NCI-H460 (cell line): ENCODE measurements around the gene TSC1. TPM values are rescaled to one million over a fixed set of nuclear protein-coding genes. Genes with fewer than 3 reads are reported as not detected.
"Not testable (repeated sequence)": the region's sequence is repeated elsewhere in the genome, so short reads cannot be mapped to it uniquely, and the experiment has no call there.

Experiments used
- DNase-seq: peaks from one replicate; pipeline ENCODE4 v3.0.0-alpha.2; 2016; ENCODE audit warnings: low read depth; ENCODE audit errors: extremely low read depth
- polyA plus RNA-seq: library from polyadenylated mRNA; depleted of rRNA; stranded (reverse); fragments of >200 nt; gene quantifications from 2 replicates; pipeline ENCODE4 v1.2.3, GENCODE V29; 2014; cell fraction: nucleus; rRNA removed
- total RNA-seq: library from RNA; depleted of rRNA; stranded (reverse); fragments of >200 nt; shearing (Covaris generic); gene quantifications from 2 replicates; pipeline ENCODE4 v1.2.3, GENCODE V29; 2014; rRNA removed

Gene TSC1
- total RNA-seq = 30.6 and 34.1 TPM in 2 replicates
- polyA plus RNA-seq = 32.3 and 72.3 TPM in 2 replicates

DNA sequence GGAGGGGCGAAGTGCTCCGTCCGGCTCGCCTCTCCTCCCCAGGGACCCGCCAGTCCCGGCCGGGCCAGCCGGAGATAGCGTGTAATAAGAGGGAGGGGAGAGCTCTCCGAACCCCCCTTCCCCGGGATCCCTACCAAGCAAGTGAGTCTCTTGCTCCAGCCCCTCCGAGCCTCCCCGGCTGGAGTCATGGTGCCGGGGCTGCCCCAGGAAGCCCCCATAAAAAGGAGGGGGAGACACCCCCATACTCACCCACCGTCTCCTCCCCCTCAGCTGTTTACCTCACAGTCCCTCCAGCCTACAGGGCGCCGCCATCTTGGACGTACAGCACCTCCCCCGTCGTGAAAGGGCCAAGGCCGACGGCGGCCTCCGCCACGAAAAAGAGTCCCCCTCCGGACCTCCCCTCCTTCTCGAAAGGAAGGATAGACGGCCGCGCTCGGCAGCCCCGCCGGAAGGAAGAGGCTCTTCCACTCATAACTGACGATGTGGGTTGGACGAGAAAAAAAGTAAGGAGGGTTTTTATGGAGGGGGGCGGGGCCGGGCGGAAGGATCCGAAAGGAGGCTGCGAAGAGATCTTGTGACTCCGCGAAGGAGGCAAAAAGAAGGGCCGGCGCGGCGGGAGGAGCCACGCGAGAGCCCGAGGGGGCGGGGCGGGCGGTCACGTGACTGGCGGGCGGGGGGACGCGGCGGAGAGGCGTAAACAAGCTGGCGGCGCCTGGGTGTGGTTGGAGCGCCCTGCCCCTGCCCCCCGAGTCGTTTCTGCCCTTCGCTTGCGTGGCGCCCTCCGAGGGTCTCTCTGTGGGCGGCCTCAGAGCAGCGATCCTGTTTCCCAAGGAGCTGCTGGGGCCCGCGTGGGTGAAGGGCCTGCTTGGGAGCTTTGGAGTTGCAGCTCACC lies at the start of gene TSC1:
Gene TSC1 (minus strand): TSS at position 323 of the 892 bp plus-strand sequence. CDS start 15,744 bp downstream, outside the sequence.
- DNase-seq = peak; percentile 91

GRCh38 chr9:132993511-132993939 lies 49.1 kb upstream of the TSC1 start:
- no peak for DNase-seq

GRCh38 chr9:132991351-132992300 lies 47.2 kb upstream of the TSC1 start:
- no peak for DNase-seq

GRCh38 chr9:132990781-132991180 lies 46.4 kb upstream of the TSC1 start:
- no peak for DNase-seq

GRCh38 chr9:132989998-132990557 lies 45.7 kb upstream of the TSC1 start:
- DNase-seq = not testable (repeated sequence)

- no peak for DNase-seq
These were observed 45.1 kb upstream of the TSC1 start for GRCh38 chr9:132989414-132989996.

GRCh38 chr9:132989014-132989310 lies 44.5 kb upstream of the TSC1 start:
- DNase-seq = no peak

- no peak for DNase-seq
These were observed 44.0 kb upstream of the TSC1 start for GRCh38 chr9:132988244-132989013.

DNA sequence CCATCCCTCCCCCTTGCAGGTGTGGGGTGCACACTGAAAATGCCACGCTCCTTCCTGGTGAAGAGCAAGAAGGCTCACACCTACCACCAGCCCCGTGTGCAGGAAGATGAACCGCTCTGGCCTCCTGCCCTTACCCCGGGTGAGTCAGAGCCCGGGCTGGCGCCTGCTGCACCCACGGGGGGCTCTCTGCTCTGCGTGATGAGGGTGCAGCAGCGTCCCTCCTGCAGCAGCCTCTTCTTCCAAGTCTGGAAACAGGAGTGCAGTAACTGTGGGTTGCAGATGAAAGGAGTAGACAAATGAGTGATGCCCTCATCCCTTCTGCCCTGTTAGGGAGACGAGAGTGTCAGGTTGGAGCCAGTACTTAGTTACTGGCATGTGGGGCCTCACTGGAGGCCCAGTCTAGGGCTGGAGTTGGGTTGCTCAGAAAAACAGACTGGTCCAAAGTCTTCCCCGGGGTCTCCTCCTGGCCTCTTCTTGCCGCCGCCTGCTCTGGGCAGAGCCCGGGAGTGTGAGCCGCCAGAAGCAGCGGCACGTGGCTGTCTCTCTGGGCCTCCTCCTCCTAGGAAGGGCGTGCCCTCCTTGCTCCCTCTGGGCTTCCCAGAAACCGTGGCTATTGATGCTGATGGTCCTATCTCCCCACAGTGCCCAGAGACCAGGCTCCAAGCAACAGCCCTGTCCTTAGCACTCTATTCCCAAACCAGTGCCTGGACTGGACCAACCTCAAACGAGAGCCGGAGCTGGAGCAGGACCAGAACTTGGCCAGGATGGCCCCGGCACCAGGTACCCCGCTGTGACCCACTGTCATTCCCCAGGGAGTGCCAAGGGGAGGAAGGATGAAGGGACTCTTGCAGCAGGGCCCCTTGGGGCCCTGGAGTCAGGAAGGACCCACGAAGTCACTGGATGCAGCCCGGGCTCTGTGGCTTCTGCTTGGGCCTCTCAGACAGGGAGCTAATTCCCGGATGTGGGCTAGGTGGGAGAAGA lies 42.5 kb upstream of the TSC1 start:
- DNase-seq = no peak

- DNase-seq = no peak
These were observed 41.7 kb upstream of the TSC1 start for GRCh38 chr9:132986114-132986513.

GRCh38 chr9:132985489-132985888 lies 41.1 kb upstream of the TSC1 start:
- DNase-seq = no peak

DNA sequence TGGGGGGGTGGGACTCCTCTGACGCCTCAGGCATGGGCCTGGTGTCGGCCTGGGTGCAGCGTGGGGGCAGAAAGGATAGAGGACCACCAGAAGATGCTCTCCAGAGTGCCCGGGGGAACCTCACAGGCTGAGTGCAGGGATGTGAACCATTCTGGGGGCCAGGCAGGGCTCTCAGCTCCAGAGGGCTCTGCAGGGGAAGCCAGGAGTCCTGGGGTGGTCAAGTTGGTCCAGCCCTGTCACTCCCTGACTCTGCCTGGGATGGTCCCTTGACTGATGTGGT lies 40.6 kb upstream of the TSC1 start:
- DNase-seq = no peak

DNA sequence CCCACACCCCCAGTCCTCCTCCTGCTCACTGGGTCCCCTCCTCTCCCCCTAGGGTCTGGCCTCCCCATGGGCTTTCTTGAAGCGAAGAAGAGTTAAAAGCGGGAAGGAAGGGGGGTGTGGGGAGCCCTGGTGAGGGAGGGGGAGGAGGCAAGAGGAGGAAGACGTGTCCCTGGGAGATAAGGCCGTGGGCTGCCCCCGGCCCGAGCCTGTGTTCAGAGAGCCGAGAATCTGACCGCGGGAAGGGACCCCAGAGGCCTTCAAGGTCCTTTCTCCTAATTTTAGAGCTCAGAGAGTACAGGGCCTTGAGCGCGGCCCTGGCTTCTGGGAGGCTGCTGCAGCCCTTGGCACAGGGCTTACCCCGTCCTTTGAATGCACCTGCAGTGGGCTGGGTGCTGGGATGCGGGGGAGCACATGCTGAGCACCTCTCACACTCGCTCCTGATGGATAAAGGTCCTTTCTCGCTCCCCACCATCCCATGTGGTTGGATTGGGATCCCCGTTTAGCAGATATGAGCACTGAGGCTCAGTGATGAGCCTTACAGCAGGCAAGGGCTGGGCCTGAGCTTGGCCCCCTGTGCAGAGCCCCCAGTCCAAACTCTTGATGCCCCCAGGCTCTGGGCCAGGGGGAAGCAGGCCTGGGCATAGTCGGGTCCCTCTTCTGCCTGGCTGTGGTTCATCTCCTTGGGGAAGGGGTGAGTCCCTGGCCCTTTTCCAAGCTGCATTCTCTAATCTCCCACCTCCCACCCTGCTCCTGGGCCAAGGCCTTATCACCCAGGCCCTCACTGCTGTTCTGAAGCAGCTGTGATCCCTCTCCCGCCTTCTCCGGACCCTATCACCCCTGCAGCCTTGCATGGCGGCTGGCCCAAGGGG lies 40.0 kb upstream of the TSC1 start:
- DNase-seq = no peak

DNA sequence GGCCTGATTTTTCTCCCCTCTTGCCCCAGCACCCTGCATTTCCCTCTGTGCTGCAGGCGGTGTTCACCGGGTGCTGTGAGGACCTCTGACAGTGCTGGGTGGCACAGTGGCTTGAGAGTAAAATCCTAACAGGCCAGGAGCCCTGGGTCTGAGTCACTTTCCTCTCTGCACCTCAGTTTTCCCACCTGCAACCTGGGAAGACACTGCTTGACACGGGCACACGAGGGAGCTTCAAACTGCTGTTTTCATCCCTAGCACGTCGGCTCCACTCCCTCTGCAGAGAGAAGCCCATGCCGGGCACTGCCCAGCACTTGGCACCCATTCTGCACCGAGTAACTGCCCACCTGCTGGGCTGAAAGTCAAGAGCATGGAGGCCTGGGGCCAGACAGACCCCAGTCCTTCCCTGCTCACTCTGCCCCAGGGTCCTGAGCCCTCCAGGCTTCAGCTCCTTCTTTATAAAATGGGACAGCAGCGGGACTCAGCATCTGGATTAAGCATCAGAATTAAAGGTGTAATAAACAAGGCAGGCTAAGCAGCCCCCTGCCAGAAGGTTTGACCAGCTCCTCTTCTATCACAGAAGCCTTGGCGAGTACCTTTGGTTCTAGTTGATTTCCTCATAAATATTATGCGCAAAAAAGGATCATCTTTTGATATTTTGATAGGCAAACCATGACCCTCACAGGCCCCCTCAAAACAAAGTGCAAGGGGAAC lies 39.2 kb upstream of the TSC1 start:
- DNase-seq = no peak

DNA sequence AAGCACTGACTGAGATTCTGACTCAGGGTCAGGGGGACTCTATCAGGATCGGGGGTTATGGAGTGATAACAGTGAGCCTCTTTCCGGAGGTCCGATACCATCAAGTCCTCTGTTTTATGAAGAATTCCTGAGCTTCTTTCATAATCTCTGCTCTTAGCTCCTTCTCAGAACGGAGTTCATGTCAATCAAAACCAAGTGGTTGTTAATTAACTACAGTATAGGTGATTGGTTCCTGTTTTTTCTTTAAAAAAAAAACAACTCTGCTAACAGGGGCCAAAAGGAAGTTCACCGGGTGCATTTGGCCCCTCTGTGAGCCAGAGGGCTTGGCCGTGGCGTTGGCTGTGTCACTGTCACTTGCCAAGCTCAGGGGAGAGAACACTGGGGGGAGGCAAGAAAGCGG lies 38.0 kb upstream of the TSC1 start:
- no peak for DNase-seq

DNA sequence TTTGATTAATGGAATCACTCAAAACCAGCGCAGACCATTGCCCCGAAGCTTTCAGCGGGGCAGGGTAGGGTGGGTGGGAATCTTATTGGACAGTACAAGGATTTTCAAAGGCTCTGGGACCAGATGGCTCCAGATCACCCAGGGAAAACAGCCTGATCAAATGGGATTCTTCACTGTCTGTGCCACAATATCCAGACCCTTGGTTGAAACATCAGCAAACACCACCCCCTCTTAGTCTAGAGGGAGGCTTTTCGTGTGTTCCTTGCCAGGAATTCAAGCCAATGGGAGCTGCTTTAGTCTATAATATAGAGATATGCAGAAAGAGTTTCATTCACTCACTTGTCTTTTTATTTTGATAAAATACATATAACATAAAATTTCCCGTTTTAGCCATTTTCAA lies 35.7 kb upstream of the TSC1 start:
- DNase-seq = no peak

DNA sequence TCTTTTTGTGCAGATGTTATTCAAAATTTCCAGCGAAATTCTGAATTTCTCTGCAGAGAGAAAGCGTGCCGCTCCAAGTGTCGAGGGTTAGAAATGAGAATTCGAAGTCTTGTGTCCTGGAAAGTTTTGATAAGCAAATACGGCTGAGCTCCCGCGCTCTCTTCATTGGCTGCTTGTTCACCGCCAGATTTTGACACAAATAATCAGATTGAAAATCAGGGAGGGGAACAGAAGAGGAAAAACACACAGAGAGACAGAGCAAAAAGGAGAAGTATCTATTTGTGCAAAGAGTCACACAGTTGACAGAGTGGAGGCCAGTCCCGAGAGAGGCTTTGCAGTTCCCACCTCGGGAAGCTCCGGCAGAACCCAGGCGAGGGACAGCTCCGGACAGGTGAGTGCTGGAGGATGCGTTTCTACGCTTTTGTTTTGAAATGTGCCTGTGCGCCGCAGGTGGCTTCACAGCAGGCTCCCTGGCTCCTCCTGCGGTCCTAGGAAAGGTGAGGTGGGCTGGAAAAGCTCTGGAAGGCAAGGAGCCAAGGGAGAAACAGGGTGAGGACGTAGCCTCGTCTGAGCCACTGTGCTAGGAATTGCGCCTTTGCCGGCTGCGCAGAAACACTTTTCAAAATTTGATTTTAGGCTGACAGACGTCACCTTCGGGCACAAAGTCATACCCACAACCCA lies 34.2 kb upstream of the TSC1 start, which contains the start of gene GFI1B:
Gene GFI1B (plus strand): TSS at position 244 of the 681 bp plus-strand sequence. CDS start 7,985 bp downstream, outside the sequence.
- DNase-seq = no peak
